GM12801 (cell line): ENCODE results near the gene COL9A1.

Experiments
- CTCF ChIP-seq: IDR thresholded peaks from one replicate; pipeline ENCODE4 v1.5.1; 2011; ENCODE audit warnings: control low read depth; ENCODE audit not compliant: insufficient read length; ENCODE audit errors: extremely low read depth

Gene COL9A1

GRCh38 chr6:70246118-70246517 lies 56.8 kb downstream of the COL9A1 start:
- no peak for TF ChIP-seq CTCF

- no peak for TF ChIP-seq CTCF
These were observed 60.9 kb downstream of the COL9A1 start for GRCh38 chr6:70241991-70242420.

GRCh38 chr6:70241031-70241430 lies 61.9 kb downstream of the COL9A1 start:
- TF ChIP-seq CTCF: no peak

- TF ChIP-seq CTCF: no peak
These were observed 66.5 kb downstream of the COL9A1 start for GRCh38 chr6:70236343-70236742.

GRCh38 chr6:70234561-70235236 lies 68.2 kb downstream of the COL9A1 start:
- TF ChIP-seq CTCF: no peak

- no peak for TF ChIP-seq CTCF
These were observed 71.6 kb downstream of the COL9A1 start for GRCh38 chr6:70231311-70231710.

- TF ChIP-seq CTCF: no peak
These were observed 77.8 kb downstream of the COL9A1 start for GRCh38 chr6:70225055-70225454.
